Hepatocyte (in vitro differentiated cells): Measurements from ENCODE around the gene DUS2. TPM values are rescaled to one million over a fixed set of nuclear protein-coding genes. Genes with fewer than 3 reads are reported as not detected.

Experiments used
- DNase-seq: peaks from one replicate; pipeline ENCODE4 v3.0.0-alpha.2; 2016; ENCODE audit warnings: low spot score
- H2AFZ ChIP-seq: fragments of 200-600 bp; sonication (generic); 2 replicates; pipeline ENCODE4 v1.6.0; 2016; ENCODE audit warnings: antibody characterized with exemption, mild to moderate bottlenecking
- H3K27ac ChIP-seq: fragments of 200-600 bp; sonication (generic); 2 replicates; pipeline ENCODE4 v1.5.1; 2016; ENCODE audit warnings: mild to moderate bottlenecking
- H3K27me3 ChIP-seq: fragments of 200-600 bp; sonication (generic); 2 replicates; pipeline ENCODE4 v1.6.1; 2016
- H3K36me3 ChIP-seq: fragments of 200-600 bp; sonication (generic); replicated peaks from 2 replicates; pipeline ENCODE4 v1.5.1; 2016; ENCODE audit warnings: low read depth; ENCODE audit not compliant: insufficient read depth
- H3K4me1 ChIP-seq: fragments of 200-600 bp; sonication (generic); 2 replicates; pipeline ENCODE4 v1.5.1; 2016; ENCODE audit warnings: mild to moderate bottlenecking, moderate library complexity; ENCODE audit not compliant: insufficient read depth
- H3K4me2 ChIP-seq: fragments of 200-600 bp; sonication (generic); 2 replicates; pipeline ENCODE4 v1.6.0; 2016
- H3K4me3 ChIP-seq: fragments of 200-600 bp; sonication (generic); 2 replicates; pipeline ENCODE4 v1.5.1; 2016; ENCODE audit warnings: mild to moderate bottlenecking
- H3K79me2 ChIP-seq: fragments of 200-600 bp; sonication (generic); 2 replicates; pipeline ENCODE4 v1.6.0; 2017; ENCODE audit warnings: mild to moderate bottlenecking
- H3K9me2 ChIP-seq: fragments of 200-600 bp; sonication (generic); replicated peaks from 2 replicates; pipeline ENCODE4 v1.6.0; 2017; ENCODE audit warnings: mild to moderate bottlenecking; ENCODE audit not compliant: insufficient read depth
- H3K9me3 ChIP-seq: fragments of 200-600 bp; sonication (generic); 2 replicates; pipeline ENCODE4 v1.5.1; 2016; ENCODE audit warnings: low read depth, mild to moderate bottlenecking
- H4K20me1 ChIP-seq: fragments of 200-600 bp; sonication (generic); 2 replicates; pipeline ENCODE4 v1.6.0; 2016; ENCODE audit warnings: mild to moderate bottlenecking; ENCODE audit not compliant: insufficient read depth, poor library complexity, severe bottlenecking
- CTCF ChIP-seq: fragments of 200-600 bp; sonication (generic); IDR thresholded peaks from 2 replicates; pipeline ENCODE4 v1.5.1; 2016; ENCODE audit warnings: antibody characterized with exemption, mild to moderate bottlenecking; ENCODE audit not compliant: poor library complexity
- EZH2 ChIP-seq: fragments of 200-600 bp; sonication (generic); IDR thresholded peaks from 2 replicates; pipeline ENCODE4 v1.6.1; 2016; ENCODE audit warnings: antibody characterized with exemption, mild to moderate bottlenecking, borderline replicate concordance
- EZH2phosphoT487 ChIP-seq: fragments of 200-600 bp; sonication (generic); IDR thresholded peaks from one replicate; pipeline ENCODE4 v1.6.1; 2018; ENCODE audit warnings: antibody characterized with exemption, mild to moderate bottlenecking, low read depth, moderate library complexity; ENCODE audit not compliant: unreplicated experiment, severe bottlenecking
- WGBS: methylation state at CpG from one replicate; pipeline ENCODE4 v1.1.6; 2016; ENCODE audit warnings: low lambda C conversion rate; ENCODE audit errors: missing lambda C conversion rate; 5-methylcytosine and 5-hydroxymethylcytosine counted together
- polyA plus RNA-seq: library from polyadenylated mRNA; unstranded; fragments of >200 nt; fragmentation: Nextera tagmentation; extraction: Ambion mirVana; gene quantifications from 2 replicates; pipeline ENCODE4 v1.2.1, GENCODE V29; 2016
- total RNA-seq: library from RNA; depleted of rRNA; stranded (reverse); fragments of >200 nt; gene quantifications from 2 replicates; pipeline ENCODE4 v1.2.3, GENCODE V29; 2014

Gene DUS2
- total and polyA plus RNA-seq, 2 experiments from 2014 or later = 11.8 to 18.0 TPM

- no peaks in the 10 kb centered on the region for H3K27me3 ChIP-seq
These were observed 34.4 kb upstream of the DUS2 start for GRCh38 chr16:67988675-67989074.

GRCh38 chr16:67989322-67990017 is 33.6 kb upstream of the DUS2 start:
- TF ChIP-seq EZH2phosphoT487 (no peak), CTCF (no peak), EZH2 (no peak)
- WGBS = 84% methylated on average over 8 of the region's 8 CpGs
- DNase-seq = no peak

More at GRCh38 chr16:67988675-67989074, 34.4 kb upstream of the DUS2 start:
- H3K9me3 ChIP-seq = no peaks in the 10 kb centered on the region
- peaks cover 4% of the 10 kb centered on the region for H3K4me1 ChIP-seq
- H3K27ac ChIP-seq = no peak overlapping the region
- H3K79me2 ChIP-seq = no peaks in the 10 kb centered on the region
- H4K20me1 ChIP-seq = no peaks in the 10 kb centered on the region
- no peak overlapping the region for H3K4me3 ChIP-seq
- H2AFZ ChIP-seq = no peak overlapping the region
- no peak for TF ChIP-seq EZH2
- no peak for TF ChIP-seq EZH2phosphoT487
- TF ChIP-seq CTCF = no peak
- H3K4me2 ChIP-seq = no peak overlapping the region
- no peaks in the 10 kb centered on the region for H3K36me3 ChIP-seq
- H3K9me2 ChIP-seq = no peaks in the 10 kb centered on the region
- DNase-seq = no peak
- 97% methylated on average over 3 of the region's 3 CpGs for WGBS

GRCh38 chr16:67990018-67990386 is 33.1 kb upstream of the DUS2 start:
- Histone ChIP-seq H4K20me1 (no peaks in the 10 kb centered on the region), H3K4me2 (no peak overlapping the region), H3K9me2 (no peaks in the 10 kb centered on the region), H3K4me3 (no peak overlapping the region), H3K4me1 (peaks cover 6% of the 10 kb centered on the region), H2AFZ (no peak overlapping the region), H3K36me3 (no peaks in the 10 kb centered on the region), H3K27me3 (no peaks in the 10 kb centered on the region), H3K27ac (no peak overlapping the region), H3K79me2 (no peaks in the 10 kb centered on the region), H3K9me3 (no peaks in the 10 kb centered on the region)
- TF ChIP-seq EZH2phosphoT487 (no peak), EZH2 (no peak), CTCF (no peak)
- DNase-seq = no peak
- 87% methylated on average over 6 of the region's 6 CpGs for WGBS

More at GRCh38 chr16:67989322-67990017, 33.6 kb upstream of the DUS2 start:
- Histone ChIP-seq H3K27me3 (no peaks in the 10 kb centered on the region), H3K36me3 (no peaks in the 10 kb centered on the region), H3K4me3 (no peak overlapping the region), H2AFZ (no peak overlapping the region), H3K9me3 (no peaks in the 10 kb centered on the region), H3K4me2 (no peak overlapping the region), H3K9me2 (no peaks in the 10 kb centered on the region), H3K4me1 (peaks cover 6% of the 10 kb centered on the region), H3K27ac (no peak overlapping the region), H3K79me2 (no peaks in the 10 kb centered on the region), H4K20me1 (no peaks in the 10 kb centered on the region)
